Right ventricle myocardium superior (tissue), 1 donor: ENCODE measurements around the gene PLIN3. TPM values are rescaled to one million over a fixed set of nuclear protein-coding genes. Genes with fewer than 3 reads are reported as not detected.
"Not testable (repeated sequence)": the region's sequence is repeated elsewhere in the genome, so short reads cannot be mapped to it uniquely, and the experiment has no call there.

ENCODE experiments used
- ATAC-seq: fragments of 200-7000 bp; cut with Tn5 transposase; one replicate; pipeline ENCODE4 v1.9.1; 2020; ENCODE audit warnings: mild to moderate bottlenecking; ENCODE audit not compliant: poor library complexity
- DNase-seq: peaks from one replicate; pipeline ENCODE4 v3.0.0-alpha.2; 2020
- intact Hi-C: fragments of 100-400 bp; cut with DNase I; formaldehyde crosslinking; loops from one replicate; pipeline ENCODE4 v1.11.2; 2022
- total RNA-seq: library from RNA; stranded (reverse); fragmentation: NEBNext Ultra II Directional; extraction: Animal tissue kit (Norgen Biotek cat#: 25700); gene quantifications from one replicate; pipeline ENCODE4 v1.2.1, GENCODE V29; 2021
- donor health status: DM: no; HTN: yes; CAD: no; lungs with severe emphysema.

The PLIN3 gene
- total RNA-seq, 1 donor from 2014 or later, result 27.9 TPM

- DNase-seq, intact Hi-C loops, ATAC-seq: not testable (repeated sequence)
Measured at GRCh38 chr19:4900879-4901278, 33.4 kb upstream of the PLIN3 start.

GRCh38 chr19:4897146-4897545, 29.7 kb upstream of the PLIN3 start:
- ATAC-seq, result no peak
- intact Hi-C loops, result no loop called here
- DNase-seq, result no peak

GRCh38 chr19:4896372-4896771, 28.9 kb upstream of the PLIN3 start:
- DNase-seq (no peak), ATAC-seq (no peak)
- intact Hi-C loops, result no loop called here

GRCh38 chr19:4892962-4893361, 25.5 kb upstream of the PLIN3 start:
- DNase-seq, intact Hi-C loops, ATAC-seq: not testable (repeated sequence)

- ATAC-seq (peak; percentile 86), DNase-seq (peak; percentile 63)
- intact Hi-C loops, result no loop called here
Measured at GRCh38 chr19:4891066-4891465, 23.6 kb upstream of the PLIN3 start.

- ATAC-seq (no peak), DNase-seq (no peak)
- intact Hi-C loops, result no loop called here
Measured at GRCh38 chr19:4889034-4889815, 21.8 kb upstream of the PLIN3 start.

GRCh38 chr19:4887803-4888202, 20.3 kb upstream of the PLIN3 start:
- ATAC-seq, DNase-seq, intact Hi-C loops: not testable (repeated sequence)

- ATAC-seq, intact Hi-C loops, DNase-seq: not testable (repeated sequence)
Measured at GRCh38 chr19:4884993-4885392, 17.5 kb upstream of the PLIN3 start.

- intact Hi-C loops, result not testable (repeated sequence)
Measured at GRCh38 chr19:4882874-4883273, 15.4 kb upstream of the PLIN3 start.

GRCh38 chr19:4879041-4879440, 11.6 kb upstream of the PLIN3 start:
- no peak for ATAC-seq
- no peak for DNase-seq
- intact Hi-C loops, result no loop called here

More at GRCh38 chr19:4882874-4883273, 15.4 kb upstream of the PLIN3 start:
- DNase-seq, ATAC-seq: not testable (repeated sequence)

- peak; percentile 71 for DNase-seq
- intact Hi-C loops, result no loop called here
Measured at GRCh38 chr19:4878491-4878968, 11.1 kb upstream of the PLIN3 start.

GRCh38 chr19:4877753-4878490, 10.5 kb upstream of the PLIN3 start:
- intact Hi-C loops, result no loop called here
- ATAC-seq, result peak; percentile 95
- peak; percentile 76 for DNase-seq

More at GRCh38 chr19:4878491-4878968, 11.1 kb upstream of the PLIN3 start:
- peak; percentile 88 for ATAC-seq

GRCh38 chr19:4873930-4874329, 6.5 kb upstream of the PLIN3 start:
- intact Hi-C loops, result loop anchor here (5.0 kb wide), 2 partner anchors 38 to 158 kb away; no protein-coding TSS in a partner anchor
- ATAC-seq (no peak), DNase-seq (no peak)

- DNase-seq, result no peak
- intact Hi-C loops, result loop anchor here (5.0 kb wide), 2 partner anchors 41 to 161 kb away; no protein-coding TSS in a partner anchor
- no peak for ATAC-seq
Measured at GRCh38 chr19:4871711-4872110, 4.2 kb upstream of the PLIN3 start.

- intact Hi-C loops, result loop anchor here (5.0 kb wide), 2 partner anchors 42 to 162 kb away; no protein-coding TSS in a partner anchor
- peak; percentile 64 for DNase-seq
- ATAC-seq, result no peak
Measured at GRCh38 chr19:4870025-4870700, 2.7 kb upstream of the PLIN3 start.

- DNase-seq (no peak), ATAC-seq (no peak)
- intact Hi-C loops, result no loop called here
Measured at GRCh38 chr19:4868286-4868834, 893 bp upstream of the PLIN3 start.

- peak; percentile 35 for ATAC-seq
- intact Hi-C loops, result no loop called here
Measured at GRCh38 chr19:4866595-4867424, 657 bp downstream of the PLIN3 start.

GRCh38 chr19:4861147-4861546, 6.3 kb downstream of the PLIN3 start:
- DNase-seq (no peak), ATAC-seq (peak; percentile 24)
- intact Hi-C loops, result no loop called here

More at GRCh38 chr19:4866595-4867424, 657 bp downstream of the PLIN3 start:
- peak; percentile 80 for DNase-seq
